Measurements from ENCODE around the gene OTOG.

Gene OTOG

DNA sequence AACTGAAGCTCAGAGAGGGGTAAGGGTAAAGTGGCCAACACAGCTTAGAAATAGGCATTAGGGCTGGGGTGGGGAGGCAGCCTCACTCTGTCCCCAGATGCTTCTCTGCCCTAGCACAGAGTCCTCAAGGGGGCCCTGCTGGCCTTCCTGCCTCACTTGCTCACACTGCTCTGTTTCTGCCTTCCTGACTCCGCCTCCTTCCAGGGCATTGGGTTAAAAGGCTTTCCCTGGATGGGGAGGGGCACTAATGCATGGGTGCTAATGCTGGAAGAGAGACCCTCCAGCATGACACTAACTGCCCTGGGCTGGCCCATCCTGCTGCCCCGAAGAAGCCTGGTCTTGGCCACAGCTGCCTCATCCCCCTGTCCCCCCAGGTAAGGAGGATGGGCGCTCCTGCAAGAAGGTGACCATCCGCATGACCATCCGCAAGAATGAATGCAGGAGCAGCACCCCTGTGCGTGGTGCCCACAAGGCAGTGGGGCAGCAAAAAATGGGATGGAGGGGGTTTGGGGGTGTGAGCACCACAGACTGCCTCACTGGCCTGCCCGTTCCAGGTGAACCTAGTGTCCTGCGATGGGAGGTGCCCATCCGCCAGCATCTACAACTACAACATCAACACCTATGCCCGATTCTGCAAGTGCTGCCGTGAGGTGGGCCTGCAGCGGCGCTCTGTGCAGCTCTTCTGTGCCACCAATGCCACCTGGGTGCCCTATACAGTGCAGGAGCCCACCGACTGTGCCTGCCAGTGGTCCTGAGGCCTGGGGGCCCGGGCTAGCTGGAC is 98.3 kb downstream of the OTOG start:
- no peaks in the 10 kb centered on the region for H3K4me1 Mint-ChIP-seq (ENCODE audit: low read depth)
- no peak overlapping the region for H3K27ac Mint-ChIP-seq
- H3K36me3 Mint-ChIP-seq (ENCODE audit: low read depth) = no peaks in the 10 kb centered on the region
- no peak for DNase-seq (ENCODE audit: low spot score)
- H3K4me3 Mint-ChIP-seq = no peak overlapping the region
- peaks cover 15% of the 10 kb centered on the region for H3K27me3 Mint-ChIP-seq (ENCODE audit: low read depth)
- no peaks in the 10 kb centered on the region for H3K9me3 Mint-ChIP-seq

DNA sequence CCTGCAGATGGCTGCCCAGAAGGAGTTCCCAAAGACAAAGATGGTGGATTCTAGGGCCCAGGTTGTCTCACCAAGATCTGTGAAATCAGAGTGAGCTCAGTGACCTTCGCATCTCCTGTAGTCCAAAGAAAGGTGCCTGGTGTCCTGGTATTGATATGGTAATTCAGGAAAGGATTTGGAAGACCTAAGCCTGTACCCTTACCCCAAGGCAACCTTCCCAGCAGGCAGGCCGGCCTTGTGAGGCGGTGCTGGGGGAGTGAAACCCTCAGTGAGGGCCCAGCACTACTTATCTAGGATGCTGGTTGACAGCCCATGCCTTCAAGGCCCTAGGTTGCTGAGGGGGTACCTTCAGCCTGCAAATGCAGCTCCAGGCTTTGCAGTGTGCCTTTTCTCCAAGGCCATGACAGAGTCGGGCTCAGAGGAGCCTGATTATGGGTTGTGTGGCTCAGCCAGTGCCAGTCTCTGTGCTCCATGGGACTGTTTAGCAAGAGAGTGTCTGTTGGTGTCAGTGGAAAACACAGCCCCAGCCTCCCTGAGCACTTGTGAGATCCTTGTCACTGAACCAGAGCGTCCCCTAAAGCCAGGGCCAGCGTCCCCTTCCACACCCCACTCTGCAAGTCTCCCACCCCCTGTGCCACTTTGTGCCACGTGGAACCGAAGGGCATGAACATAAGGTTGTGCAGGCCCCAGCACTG is 99.5 kb downstream of the OTOG start:
- Mint-ChIP-seq H3K27ac (no peak overlapping the region), H3K4me3 (no peak overlapping the region), H3K27me3 (ENCODE audit: low read depth) (peaks cover 23% of the 10 kb centered on the region), H3K4me1 (ENCODE audit: low read depth) (no peaks in the 10 kb centered on the region), H3K36me3 (ENCODE audit: low read depth) (no peaks in the 10 kb centered on the region), H3K9me3 (no peaks in the 10 kb centered on the region)
- no peak for DNase-seq (ENCODE audit: low spot score)

DNA sequence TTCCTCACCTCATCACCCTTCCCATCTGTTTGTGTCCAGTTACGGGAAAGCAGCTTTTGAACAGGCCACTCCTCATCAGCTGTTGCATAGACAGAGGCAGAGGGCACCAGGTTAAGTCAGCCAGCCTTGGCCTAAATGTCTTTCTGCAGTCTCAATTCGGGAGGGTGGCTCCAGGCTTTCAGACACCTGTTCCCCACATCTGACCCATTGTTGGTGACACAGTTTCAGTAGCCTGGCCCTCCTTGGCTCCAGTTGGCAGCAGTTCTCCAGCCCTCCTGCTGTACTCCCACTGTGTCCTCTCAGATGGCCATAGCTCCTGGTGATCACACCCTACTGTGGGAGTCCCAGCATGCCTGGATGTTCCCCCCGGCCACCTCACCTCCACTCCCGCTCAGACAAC is 101.5 kb downstream of the OTOG start:
- peaks cover 23% of the 10 kb centered on the region for H3K27me3 Mint-ChIP-seq (ENCODE audit: low read depth)
- DNase-seq (ENCODE audit: low spot score) = no peak
- no peaks in the 10 kb centered on the region for H3K9me3 Mint-ChIP-seq
- no peak overlapping the region for H3K27ac Mint-ChIP-seq
- no peaks in the 10 kb centered on the region for H3K36me3 Mint-ChIP-seq (ENCODE audit: low read depth)
- H3K4me3 Mint-ChIP-seq = no peak overlapping the region
- H3K4me1 Mint-ChIP-seq (ENCODE audit: low read depth) = no peaks in the 10 kb centered on the region

DNA sequence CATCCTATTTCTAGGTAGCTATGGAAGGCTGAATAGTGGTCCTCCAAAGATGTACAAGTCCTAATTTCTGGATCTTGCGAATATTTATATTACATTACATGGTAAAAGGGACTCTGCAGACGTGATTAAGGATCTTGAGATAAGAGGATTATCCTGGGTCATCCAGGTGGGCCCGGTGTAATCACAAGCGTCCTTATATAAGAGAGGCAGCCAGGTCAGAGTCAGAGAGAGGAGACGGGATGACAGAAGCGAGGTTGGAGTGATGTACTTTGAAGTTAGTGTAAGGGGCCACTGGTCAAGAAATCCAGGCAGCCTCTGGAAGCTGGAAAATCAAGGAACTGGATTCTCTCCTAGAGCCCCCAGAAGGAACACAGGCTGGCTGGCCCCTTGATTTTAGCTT is 102.2 kb downstream of the OTOG start:
- DNase-seq (ENCODE audit: low spot score) = no peak
- no peaks in the 10 kb centered on the region for H3K36me3 Mint-ChIP-seq (ENCODE audit: low read depth)
- no peak overlapping the region for H3K4me3 Mint-ChIP-seq
- H3K27ac Mint-ChIP-seq = no peak overlapping the region
- H3K27me3 Mint-ChIP-seq (ENCODE audit: low read depth) = peaks cover 25% of the 10 kb centered on the region
- no peaks in the 10 kb centered on the region for H3K9me3 Mint-ChIP-seq
- no peaks in the 10 kb centered on the region for H3K4me1 Mint-ChIP-seq (ENCODE audit: low read depth)

DNA sequence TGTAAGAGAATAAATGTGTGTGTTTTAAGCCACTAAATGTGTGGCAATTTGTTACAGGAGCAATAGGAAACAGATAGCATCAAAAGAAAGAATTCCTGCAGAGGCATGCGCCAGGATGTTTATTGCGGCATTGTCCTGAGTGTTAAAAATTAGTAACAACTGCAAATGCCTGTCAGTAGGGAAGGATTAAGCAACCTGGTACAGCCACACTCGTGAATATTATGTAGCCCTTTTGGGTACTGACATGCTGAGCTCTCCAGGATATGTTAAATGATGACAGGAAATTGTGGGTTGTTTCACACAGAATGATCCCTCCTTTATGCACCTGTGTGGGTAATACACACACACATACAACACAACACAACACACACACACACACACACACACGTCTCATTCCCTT is 102.6 kb downstream of the OTOG start:
- Mint-ChIP-seq H3K27me3 (ENCODE audit: low read depth) (peaks cover 26% of the 10 kb centered on the region), H3K4me1 (ENCODE audit: low read depth) (no peaks in the 10 kb centered on the region), H3K36me3 (ENCODE audit: low read depth) (no peaks in the 10 kb centered on the region), H3K9me3 (no peaks in the 10 kb centered on the region), H3K27ac (no peak overlapping the region), H3K4me3 (no peak overlapping the region)
- DNase-seq (ENCODE audit: low spot score) = no peak

DNA sequence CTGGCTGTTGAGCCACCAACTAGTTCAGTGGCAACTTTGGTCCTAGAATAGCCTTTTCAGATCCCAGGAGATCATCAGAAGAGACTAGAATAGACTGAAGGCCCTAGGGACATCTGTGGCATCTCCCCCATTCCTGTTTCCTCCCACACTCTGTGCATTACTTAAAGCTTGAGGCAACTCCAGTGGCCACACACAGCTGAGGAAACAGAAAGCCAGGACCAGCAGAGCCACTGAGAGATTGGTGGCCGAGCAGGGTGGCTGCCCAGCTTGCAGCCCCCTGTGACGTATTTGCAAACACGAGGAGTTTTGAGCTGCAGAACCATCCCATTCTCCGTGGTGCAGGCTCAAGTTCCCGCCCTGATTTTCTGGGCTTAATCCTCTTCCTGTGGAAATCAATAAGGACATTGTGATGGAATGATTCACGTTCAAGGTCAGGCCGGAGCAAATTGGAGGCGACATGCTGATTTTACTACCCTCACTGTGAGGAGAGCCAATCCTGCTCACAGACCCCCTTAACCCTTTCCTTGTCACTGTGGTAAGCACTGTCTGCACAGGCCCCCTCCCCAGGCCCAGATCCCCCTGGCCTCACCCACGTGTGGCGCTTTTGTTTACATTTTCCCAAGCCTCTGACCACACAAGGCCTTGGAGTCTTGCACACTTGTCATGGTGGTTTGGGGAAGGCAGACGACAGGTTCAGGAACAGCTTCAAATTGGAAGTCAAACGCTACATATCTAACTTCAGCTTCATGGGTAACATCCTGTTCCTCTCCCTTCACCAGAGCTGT is 103.3 kb downstream of the OTOG start:
- H3K27ac Mint-ChIP-seq = no peak overlapping the region
- no peaks in the 10 kb centered on the region for H3K9me3 Mint-ChIP-seq
- DNase-seq (ENCODE audit: low spot score) = no peak
- H3K36me3 Mint-ChIP-seq (ENCODE audit: low read depth) = no peaks in the 10 kb centered on the region
- no peaks in the 10 kb centered on the region for H3K4me1 Mint-ChIP-seq (ENCODE audit: low read depth)
- peaks cover 26% of the 10 kb centered on the region for H3K27me3 Mint-ChIP-seq (ENCODE audit: low read depth)
- no peak overlapping the region for H3K4me3 Mint-ChIP-seq

DNA sequence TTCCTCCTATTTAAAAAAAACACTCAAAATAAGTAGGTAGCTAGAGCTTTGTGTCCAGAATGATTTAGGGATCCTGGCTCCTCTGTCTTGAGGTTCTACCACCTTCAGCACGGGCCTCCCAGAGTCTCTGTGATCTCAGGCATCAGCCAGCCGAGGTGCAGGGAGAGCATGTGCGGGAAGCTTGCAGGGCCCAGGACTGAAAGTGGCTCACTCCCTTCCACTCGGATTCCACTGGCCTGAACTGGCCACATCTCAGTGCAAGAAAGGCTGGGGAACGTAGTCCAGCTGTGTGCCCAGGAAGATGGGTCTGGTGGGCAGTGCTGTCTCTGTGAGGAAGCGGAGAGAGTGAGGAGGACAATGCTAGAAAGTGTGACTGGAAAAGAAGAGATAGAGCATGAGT is 104.0 kb downstream of the OTOG start:
- no peaks in the 10 kb centered on the region for H3K9me3 Mint-ChIP-seq
- H3K4me1 Mint-ChIP-seq (ENCODE audit: low read depth) = no peaks in the 10 kb centered on the region
- DNase-seq (ENCODE audit: low spot score) = no peak
- no peak overlapping the region for H3K4me3 Mint-ChIP-seq
- no peaks in the 10 kb centered on the region for H3K36me3 Mint-ChIP-seq (ENCODE audit: low read depth)
- H3K27ac Mint-ChIP-seq = no peak overlapping the region
- peaks cover 30% of the 10 kb centered on the region for H3K27me3 Mint-ChIP-seq (ENCODE audit: low read depth)

DNA sequence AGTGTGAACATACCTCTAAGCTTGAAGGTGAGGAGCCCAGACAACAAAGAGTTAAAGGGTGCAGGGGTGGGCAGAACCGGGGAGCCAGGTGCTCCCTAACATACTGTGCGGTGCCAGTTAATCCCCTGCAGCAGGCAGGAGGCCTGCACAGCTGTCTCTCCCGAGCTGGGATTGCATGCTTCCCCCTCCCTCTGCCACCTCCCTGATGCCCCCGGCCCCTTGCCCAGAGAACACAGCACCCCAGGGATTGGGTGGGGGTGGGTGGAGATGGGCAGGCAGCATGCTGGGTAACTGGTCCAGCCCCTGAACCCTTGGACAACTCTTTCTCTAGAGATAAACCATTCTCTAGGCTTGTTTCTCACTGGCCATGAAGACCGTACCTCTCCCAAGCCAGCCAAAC is 104.6 kb downstream of the OTOG start:
- Mint-ChIP-seq H3K27me3 (ENCODE audit: low read depth) (peaks cover 32% of the 10 kb centered on the region), H3K36me3 (ENCODE audit: low read depth) (no peaks in the 10 kb centered on the region), H3K4me1 (ENCODE audit: low read depth) (no peaks in the 10 kb centered on the region), H3K27ac (no peak overlapping the region), H3K9me3 (no peaks in the 10 kb centered on the region), H3K4me3 (no peak overlapping the region)
- DNase-seq (ENCODE audit: low spot score) = no peak

DNA sequence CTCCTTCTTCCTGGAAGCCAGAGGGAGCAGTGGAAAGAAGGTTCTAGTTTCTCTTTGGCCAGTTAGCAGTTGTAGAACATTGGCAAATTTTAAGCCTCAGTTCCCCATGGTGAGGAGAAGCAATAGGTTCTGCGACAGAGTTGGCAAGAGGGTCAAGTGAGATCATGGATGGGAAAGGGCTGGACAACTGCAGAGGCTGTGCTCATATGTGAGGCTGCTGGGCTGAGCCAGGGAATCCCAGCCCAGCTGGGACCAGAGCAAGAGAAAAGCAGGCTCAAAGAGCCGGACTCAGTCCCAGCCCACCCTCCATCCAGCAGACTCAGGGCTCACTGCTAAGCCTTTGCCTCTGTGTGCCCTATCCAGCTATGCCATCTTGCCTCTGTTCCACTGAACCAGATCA is 105.5 kb downstream of the OTOG start:
- H3K27me3 Mint-ChIP-seq (ENCODE audit: low read depth) = peaks cover 34% of the 10 kb centered on the region

DNA sequence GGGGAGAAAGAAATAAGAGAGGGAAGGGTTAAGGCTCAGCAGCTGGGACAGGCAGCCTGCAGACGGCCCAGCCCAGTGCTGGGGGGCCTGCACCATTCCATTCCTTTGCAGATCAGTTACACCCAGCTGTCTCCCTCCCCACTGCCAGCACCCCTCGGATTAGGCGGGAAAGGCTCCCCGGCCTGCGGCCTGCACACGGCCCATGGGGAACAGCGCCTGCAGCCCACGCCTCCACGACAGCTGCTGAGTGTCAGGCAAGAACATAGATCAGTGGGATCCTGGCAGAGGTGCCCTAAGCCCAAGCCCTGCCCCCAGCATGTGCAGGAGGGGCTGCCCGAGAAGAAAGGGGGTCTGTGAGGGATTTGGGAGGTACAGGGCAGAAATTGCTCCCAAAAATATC is 106.6 kb downstream of the OTOG start:
- H3K36me3 Mint-ChIP-seq (ENCODE audit: low read depth) = no peaks in the 10 kb centered on the region
- no peak overlapping the region for H3K27ac Mint-ChIP-seq
- no peaks in the 10 kb centered on the region for H3K9me3 Mint-ChIP-seq
- no peaks in the 10 kb centered on the region for H3K4me1 Mint-ChIP-seq (ENCODE audit: low read depth)
- H3K4me3 Mint-ChIP-seq = no peak overlapping the region
- H3K27me3 Mint-ChIP-seq (ENCODE audit: low read depth) = peaks cover 37% of the 10 kb centered on the region
- DNase-seq (ENCODE audit: low spot score) = no peak

More for the DNA sequence above, 105.5 kb downstream of the OTOG start:
- Mint-ChIP-seq H3K4me3 (no peak overlapping the region), H3K36me3 (ENCODE audit: low read depth) (no peaks in the 10 kb centered on the region), H3K4me1 (ENCODE audit: low read depth) (no peaks in the 10 kb centered on the region), H3K9me3 (no peaks in the 10 kb centered on the region), H3K27ac (no peak overlapping the region)
- no peak for DNase-seq (ENCODE audit: low spot score)

DNA sequence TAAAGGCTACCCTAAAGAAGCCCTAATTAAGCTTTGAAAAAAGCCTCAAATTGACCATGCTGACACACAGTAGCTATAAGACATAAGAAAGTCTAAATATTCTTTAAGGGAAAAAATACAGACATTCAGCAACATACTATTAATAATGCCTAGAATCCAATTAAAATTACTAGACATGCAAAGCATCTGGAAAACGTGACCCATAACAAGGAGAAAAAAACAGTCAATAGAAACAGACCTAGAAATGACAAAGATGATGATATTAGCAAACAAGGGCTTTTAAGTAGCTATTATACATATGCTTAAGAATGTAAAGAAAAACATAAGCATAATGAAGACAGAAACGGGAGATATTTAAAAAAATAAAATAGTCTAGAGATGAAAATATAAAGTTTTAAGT is 108.6 kb downstream of the OTOG start:
- Mint-ChIP-seq H3K27me3 (ENCODE audit: low read depth) (peaks cover 30% of the 10 kb centered on the region), H3K4me1 (ENCODE audit: low read depth) (no peaks in the 10 kb centered on the region)
- DNase-seq (ENCODE audit: low spot score) = no peak

DNA sequence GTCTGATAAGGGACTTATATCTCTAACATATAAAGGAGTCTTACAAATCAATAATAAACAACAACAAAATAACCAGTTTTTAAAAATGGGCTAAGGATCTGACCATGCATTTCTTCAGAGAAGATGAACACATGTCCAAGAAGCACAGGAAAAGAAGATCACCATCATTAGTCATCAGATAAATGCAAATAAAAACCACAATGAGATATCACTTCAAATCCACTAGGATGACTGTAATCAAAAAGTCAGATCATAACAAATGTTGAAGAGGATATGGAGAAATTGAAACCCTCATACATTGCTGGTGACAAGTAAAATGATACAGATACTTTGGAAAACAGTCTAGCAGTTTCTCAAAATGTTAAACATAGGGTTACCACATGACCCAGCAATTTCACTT is 111.2 kb downstream of the OTOG start:
- H3K27me3 Mint-ChIP-seq (ENCODE audit: low read depth) = peaks cover 33% of the 10 kb centered on the region

More for the DNA sequence above, 108.6 kb downstream of the OTOG start:
- Mint-ChIP-seq H3K36me3 (ENCODE audit: low read depth) (no peaks in the 10 kb centered on the region), H3K4me3 (no peak overlapping the region), H3K27ac (no peak overlapping the region), H3K9me3 (no peaks in the 10 kb centered on the region)

DNA sequence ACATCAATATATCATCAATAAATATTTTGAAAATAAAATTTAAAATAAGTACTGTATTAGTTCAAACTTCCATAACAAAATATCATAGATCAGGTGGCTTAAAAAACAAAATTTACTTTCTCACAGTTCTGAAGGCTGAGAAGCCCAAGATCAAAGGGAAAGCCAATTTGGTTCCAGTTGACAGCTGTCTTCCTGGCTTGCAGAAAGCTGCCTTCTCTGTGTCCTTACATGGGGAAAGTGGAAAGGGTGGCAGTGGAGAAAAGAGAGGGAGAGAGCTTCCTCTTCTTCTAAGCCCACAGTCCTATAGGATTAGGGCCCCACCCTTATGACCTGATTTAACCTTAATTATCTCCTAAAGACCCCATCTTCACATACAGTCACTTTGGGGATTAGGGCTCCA is 121.1 kb downstream of the OTOG start:
- DNase-seq (ENCODE audit: low spot score) = no peak
- Mint-ChIP-seq H3K4me3 (no peak overlapping the region), H3K36me3 (ENCODE audit: low read depth) (no peaks in the 10 kb centered on the region), H3K9me3 (no peaks in the 10 kb centered on the region), H3K27me3 (ENCODE audit: low read depth) (peaks cover 18% of the 10 kb centered on the region), H3K27ac (no peak overlapping the region), H3K4me1 (ENCODE audit: low read depth) (no peaks in the 10 kb centered on the region)

More for the DNA sequence above, 111.2 kb downstream of the OTOG start:
- Mint-ChIP-seq H3K9me3 (no peaks in the 10 kb centered on the region), H3K36me3 (ENCODE audit: low read depth) (no peaks in the 10 kb centered on the region), H3K27ac (no peak overlapping the region), H3K4me1 (ENCODE audit: low read depth) (no peaks in the 10 kb centered on the region), H3K4me3 (no peak overlapping the region)
- no peak for DNase-seq (ENCODE audit: low spot score)

DNA sequence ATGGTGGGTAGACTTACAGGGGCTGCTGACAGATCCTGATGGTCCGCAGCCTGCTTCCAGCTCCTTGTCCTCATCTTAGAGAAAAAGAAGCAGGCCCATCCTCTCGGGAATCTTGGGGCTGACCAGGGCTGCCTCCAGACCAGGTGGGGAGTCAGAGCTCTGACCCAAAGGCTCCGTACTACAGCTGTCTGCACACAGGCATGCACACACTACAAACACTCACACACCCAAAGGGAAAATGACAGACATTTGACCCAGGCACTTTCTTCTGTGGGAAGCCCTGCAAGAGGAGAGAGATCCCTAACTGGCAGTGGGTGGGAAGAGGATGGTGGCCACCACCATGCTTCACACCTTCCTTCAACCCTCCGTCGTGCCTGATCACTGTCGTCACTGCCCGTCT is 125.4 kb downstream of the OTOG start:
- no peak for DNase-seq (ENCODE audit: low spot score)
- Mint-ChIP-seq H3K27ac (no peak overlapping the region), H3K9me3 (no peaks in the 10 kb centered on the region), H3K36me3 (ENCODE audit: low read depth) (no peaks in the 10 kb centered on the region), H3K4me3 (no peak overlapping the region), H3K27me3 (ENCODE audit: low read depth) (peaks cover 8% of the 10 kb centered on the region), H3K4me1 (ENCODE audit: low read depth) (no peaks in the 10 kb centered on the region)
